ENCODE measurements around the gene PTPMT1.
A peak's percentile ranks its signal among the peaks of the same experiment; 100 is the strongest.
"Not testable (repeated sequence)": the region's sequence is repeated elsewhere in the genome, so short reads cannot be mapped to it uniquely, and the experiment has no call there.

Gene PTPMT1

GRCh38 chr11:47546274-47546673 lies 19.1 kb upstream of the PTPMT1 start:
- DNase-seq (ENCODE audit: low spot score) = not testable (repeated sequence)

DNA sequence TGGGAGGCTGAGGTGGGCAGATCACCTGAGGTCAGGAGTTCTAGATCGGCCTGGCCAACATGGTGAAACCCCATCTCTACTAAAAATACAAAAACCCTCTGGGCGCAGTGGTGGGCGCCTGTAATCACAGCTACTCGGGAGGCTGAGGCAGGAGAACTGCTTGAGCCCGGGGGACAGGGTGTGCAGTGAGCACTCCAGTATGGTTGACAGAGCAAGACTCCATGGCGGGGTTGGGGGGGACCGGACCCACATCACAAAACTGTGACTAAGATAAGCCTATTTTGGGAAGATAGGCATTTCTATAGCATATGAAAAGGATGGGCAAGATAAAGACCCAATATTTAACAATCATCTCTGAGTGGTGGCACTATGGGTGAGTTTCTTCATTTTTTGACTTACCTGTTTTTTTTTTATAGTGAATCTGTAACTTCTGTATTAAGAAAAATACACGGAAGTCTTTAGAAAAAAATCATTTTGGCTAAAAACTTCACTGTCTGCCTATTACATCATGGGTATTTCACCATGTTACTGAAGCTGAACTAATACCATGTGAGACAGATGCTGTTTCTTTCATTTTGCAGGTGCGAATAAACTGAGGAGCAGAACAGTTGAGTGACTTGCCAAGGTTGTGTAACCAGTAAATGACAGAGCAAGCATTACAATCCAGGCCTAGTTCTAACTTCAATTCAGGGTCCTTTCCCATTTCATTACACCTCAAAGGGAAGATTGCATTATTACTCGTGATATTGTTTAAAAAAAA lies 14.9 kb upstream of the PTPMT1 start:
- no peak for DNase-seq (ENCODE audit: low spot score)

DNA sequence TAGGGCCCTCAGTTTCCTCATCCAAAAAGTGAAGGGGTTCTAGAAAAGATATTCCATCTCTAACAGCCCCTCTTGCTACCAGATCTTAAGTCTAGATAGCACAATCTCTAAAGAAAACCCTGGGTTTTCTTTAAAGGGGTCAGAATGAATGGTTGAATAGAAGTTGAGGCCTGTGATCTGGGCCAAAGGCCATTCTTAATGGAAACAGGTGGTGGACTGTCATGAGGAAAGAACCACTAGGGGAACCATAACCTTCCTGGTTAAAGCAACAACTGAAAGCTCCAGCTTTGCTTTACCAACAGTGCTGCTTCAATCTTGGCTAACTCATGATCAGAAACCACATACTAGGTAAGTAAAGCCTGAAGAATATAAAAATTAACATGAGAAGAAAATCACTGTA lies 14.3 kb upstream of the PTPMT1 start:
- DNase-seq (ENCODE audit: low spot score) = no peak

DNA sequence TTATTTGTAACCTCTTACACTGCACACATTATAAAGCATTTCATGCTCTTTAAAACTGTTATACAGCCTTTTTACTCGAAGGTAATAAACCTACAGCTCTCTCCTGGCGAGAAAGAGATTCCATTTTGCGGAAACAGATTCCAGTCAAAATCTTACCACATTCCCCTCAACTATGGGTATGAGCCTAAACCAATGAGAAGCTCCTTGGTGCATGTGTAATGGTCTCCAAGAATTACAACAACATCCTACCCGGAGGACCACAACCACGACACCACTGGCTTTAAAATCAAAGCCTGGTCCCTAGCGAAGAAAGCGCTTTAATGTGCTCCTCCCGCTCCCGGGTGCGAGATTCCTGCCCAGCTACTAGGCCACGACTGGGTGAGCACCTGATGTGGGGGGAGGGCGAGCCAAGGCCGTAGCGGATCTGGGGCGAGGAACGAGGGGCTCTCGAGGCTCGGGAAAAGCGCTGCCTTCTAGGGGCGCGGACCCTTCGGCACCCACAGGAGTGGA lies 13.3 kb upstream of the PTPMT1 start:
- peak; percentile 23 for DNase-seq (ENCODE audit: low spot score)

DNA sequence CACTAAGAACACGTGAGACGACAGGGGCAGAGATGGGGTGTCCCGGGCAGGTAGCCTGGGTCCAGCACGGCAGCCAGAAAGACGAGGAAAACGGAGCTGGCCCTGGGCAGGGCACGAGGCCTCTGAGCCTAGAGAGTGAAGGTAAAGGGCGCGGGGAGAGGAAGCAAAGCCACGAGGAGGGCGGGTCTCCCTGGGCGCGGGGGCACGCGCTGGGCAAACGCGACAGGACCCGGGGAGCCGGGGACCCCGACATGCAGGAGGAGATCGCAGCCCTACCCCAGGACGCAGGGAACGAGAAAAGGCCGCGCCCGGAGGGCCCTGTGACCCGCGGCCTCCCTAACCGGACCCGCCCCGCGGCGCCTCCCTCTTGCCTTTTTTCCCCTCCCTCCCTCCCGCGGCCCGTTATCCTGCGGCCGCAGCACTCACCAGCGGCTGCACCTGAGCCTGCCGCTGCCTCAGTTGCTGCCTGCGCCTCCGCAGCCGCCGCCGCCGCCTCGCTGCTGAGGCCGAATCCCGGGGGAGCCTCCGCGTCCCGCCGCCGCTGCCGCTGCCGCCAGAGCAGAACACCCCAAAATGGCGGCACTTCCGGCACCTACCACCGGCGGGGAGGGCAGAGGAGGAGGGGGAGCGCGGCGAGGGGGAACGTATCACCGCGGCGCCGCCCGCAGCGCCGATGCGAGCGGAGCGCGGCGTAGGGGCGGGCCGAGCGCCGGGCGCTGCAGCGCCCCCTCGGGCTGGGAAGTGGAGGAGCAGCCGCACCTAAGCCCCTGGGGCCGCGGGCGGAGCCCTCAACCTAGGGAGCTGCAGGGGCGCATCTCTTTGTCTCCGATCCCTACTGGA lies 12.6 kb upstream of the PTPMT1 start, which contains the start of gene CELF1:
CELF1 (minus strand) TSS at position 567 of the 840 bp plus-strand sequence. CDS start 53,609 bp downstream, outside the sequence.
- peak; percentile 95 for DNase-seq (ENCODE audit: low spot score)

DNA sequence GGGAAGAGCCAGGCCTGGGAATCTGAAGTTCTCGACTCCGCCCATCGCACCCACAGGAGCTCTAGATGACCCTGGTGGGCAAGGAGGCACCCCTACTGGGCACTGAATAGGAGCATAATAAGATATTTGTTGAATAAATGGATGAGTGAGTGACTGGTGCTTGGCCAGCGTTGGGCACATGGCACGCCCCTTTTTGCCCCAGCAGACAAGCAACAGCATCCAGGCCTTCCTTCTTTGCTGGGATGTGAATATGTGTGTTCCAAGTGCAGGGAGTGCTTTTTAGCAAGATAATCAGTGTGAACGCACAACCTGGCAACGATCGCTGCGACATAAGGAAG lies 12.0 kb upstream of the PTPMT1 start:
- DNase-seq (ENCODE audit: low spot score) = peak; percentile 62

- not testable (repeated sequence) for DNase-seq (ENCODE audit: low spot score)
Measured at GRCh38 chr11:47557004-47557403, 8.4 kb upstream of the PTPMT1 start.

DNA sequence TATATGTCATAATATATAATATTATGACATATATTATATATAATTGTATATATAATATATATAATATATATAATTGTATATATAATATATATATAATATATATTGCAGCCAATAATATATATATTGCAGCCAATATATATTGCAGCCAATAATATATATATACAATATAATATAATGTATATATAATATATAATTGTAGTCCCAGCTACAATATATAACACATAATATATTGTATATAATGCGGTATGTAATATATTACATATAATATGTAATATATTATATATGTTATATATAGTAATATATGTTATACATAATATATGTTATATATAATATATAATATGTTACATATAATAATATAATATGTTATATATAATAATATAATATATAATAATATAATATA lies 6.7 kb upstream of the PTPMT1 start:
- no peak for DNase-seq (ENCODE audit: low spot score)

GRCh38 chr11:47560426-47560825 lies 5.0 kb upstream of the PTPMT1 start:
- DNase-seq (ENCODE audit: low spot score) = no peak

- DNase-seq (ENCODE audit: low spot score) = not testable (repeated sequence)
Measured at GRCh38 chr11:47562393-47562792, 3.0 kb upstream of the PTPMT1 start.

DNA sequence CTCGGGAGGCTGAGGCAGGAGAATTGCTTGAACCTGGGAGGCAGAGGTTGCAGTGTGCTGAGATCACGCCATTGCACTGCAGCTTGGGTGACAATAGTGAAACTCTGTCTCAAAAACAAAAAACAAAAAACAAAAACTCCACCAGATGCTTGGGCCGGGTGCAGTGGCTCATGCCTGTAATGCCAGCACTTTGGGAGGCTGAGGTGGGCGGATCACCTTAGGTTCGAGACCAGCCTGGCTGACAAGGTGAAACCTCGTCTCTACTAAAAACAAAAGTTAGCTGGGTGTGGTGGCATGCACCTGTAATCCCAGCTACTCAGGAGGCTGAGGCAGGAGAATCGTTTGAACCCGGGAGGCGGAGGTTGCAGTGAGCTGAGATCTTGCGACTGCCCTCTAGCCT lies 1.0 kb upstream of the PTPMT1 start:
- DNase-seq (ENCODE audit: low spot score) = not testable (repeated sequence)

- DNase-seq (ENCODE audit: low spot score) = no peak
Measured at GRCh38 chr11:47564933-47565339, 463 bp upstream of the PTPMT1 start.

GRCh38 chr11:47566149-47566698 lies 825 bp downstream of the PTPMT1 start:
- DNase-seq (ENCODE audit: low spot score) = no peak

- DNase-seq (ENCODE audit: low spot score) = no peak
Measured at GRCh38 chr11:47569646-47570045, 4.2 kb downstream of the PTPMT1 start.

GRCh38 chr11:47570651-47571356 lies 5.4 kb downstream of the PTPMT1 start:
- DNase-seq (ENCODE audit: low spot score) = no peak

GRCh38 chr11:47571357-47571729 lies 5.9 kb downstream of the PTPMT1 start:
- no peak for DNase-seq (ENCODE audit: low spot score)

DNA sequence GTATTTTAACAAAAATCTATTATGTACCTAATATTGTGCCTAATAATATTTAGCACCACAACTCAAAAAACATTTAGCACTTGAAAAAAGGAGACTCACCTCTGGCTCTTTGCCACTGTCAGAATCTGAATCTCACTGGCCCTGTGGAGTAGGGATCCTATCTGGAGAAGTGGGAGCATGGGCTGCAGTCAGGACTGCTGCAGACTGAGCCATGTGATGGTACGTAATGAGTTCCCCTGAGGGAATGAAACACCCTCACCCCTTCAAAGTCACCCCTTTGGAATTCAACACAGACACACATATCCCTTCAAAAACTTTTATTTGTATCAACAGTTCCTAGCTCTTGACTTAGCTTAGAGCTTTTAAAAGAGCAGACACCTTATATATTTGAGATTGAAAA lies 6.5 kb downstream of the PTPMT1 start:
- DNase-seq (ENCODE audit: low spot score) = no peak

DNA sequence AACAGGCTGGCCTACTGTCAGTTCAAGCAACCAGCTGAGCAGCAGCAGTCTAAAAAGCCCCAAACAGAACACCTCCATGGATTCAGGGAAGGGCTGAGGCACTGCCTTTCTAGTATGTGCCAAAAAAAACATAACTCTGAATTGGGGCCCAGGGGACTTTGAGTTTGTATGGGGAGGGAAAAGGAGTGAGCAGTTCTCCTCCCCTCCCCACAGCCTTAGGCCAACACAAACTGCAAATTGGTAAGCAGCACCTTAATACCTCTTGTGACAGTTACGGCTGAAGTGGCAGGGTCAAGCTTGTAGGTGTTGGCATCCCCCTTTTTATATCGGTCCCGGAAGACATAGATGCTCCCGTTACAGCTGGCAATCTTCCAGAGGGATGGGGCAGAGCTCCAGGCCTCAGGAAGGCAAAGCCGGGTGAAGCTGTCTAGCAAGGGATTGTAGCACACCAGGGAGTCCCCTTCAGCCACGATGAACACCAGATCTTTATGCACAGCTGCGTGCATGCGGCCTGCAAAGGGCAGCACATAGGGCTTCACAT lies 7.4 kb downstream of the PTPMT1 start:
- no peak for DNase-seq (ENCODE audit: low spot score)

GRCh38 chr11:47573321-47573720 lies 7.9 kb downstream of the PTPMT1 start:
- peak; percentile 70 for DNase-seq (ENCODE audit: low spot score)

GRCh38 chr11:47577460-47578041 lies 12.2 kb downstream of the PTPMT1 start:
- peak; percentile 27 for DNase-seq (ENCODE audit: low spot score)

Measured in Ammon's horn (tissue), 1 donor.